Progenitor cell of endocrine pancreas (in vitro differentiated cells): ENCODE measurements around the gene ACMSD. TPM values are rescaled to one million over a fixed set of nuclear protein-coding genes. Genes with fewer than 3 reads are reported as not detected.

Experiments used
- DNase-seq: peaks from one replicate; pipeline ENCODE4 v3.0.0; 2021; ENCODE audit warnings: low spot score; ENCODE audit not compliant: unreplicated experiment
- H3K27ac Mint-ChIP-seq: 2 replicates; pipeline ENCODE4 v1.8.0; 2021; ENCODE audit warnings: mild to moderate bottlenecking, moderate library complexity, mixed read lengths
- H3K27me3 Mint-ChIP-seq: 2 replicates; pipeline ENCODE4 v1.8.0; 2021; ENCODE audit warnings: mixed read lengths
- H3K36me3 Mint-ChIP-seq: 2 replicates; pipeline ENCODE4 v1.8.0; 2022; ENCODE audit warnings: mixed read lengths; ENCODE audit not compliant: insufficient read depth
- H3K4me1 Mint-ChIP-seq: 2 replicates; pipeline ENCODE4 v1.8.0; 2021; ENCODE audit warnings: low read depth, mixed read lengths
- H3K4me3 Mint-ChIP-seq: 2 replicates; pipeline ENCODE4 v1.8.0; 2021; ENCODE audit warnings: low read depth, mild to moderate bottlenecking, moderate library complexity, mixed read lengths
- H3K9me3 Mint-ChIP-seq: 2 replicates; pipeline ENCODE4 v1.8.0; 2021; ENCODE audit warnings: low read depth, mixed read lengths
- total RNA-seq: library from RNA; stranded (reverse); gene quantifications from 2 replicates; pipeline ENCODE4 v1.2.1, GENCODE V29; 2021
- TF ChIP-seq, protein P1 (sequence below): fragments of 200-600 bp; sonication (generic); IDR thresholded peaks from one replicate; pipeline ENCODE4 v1.5.0; 2021; ENCODE audit warnings: antibody characterized with exemption, mild to moderate bottlenecking; ENCODE audit not compliant: unreplicated experiment

ACMSD gene
- total RNA-seq, 1 donor from 2014 or later = not detected

DNA sequence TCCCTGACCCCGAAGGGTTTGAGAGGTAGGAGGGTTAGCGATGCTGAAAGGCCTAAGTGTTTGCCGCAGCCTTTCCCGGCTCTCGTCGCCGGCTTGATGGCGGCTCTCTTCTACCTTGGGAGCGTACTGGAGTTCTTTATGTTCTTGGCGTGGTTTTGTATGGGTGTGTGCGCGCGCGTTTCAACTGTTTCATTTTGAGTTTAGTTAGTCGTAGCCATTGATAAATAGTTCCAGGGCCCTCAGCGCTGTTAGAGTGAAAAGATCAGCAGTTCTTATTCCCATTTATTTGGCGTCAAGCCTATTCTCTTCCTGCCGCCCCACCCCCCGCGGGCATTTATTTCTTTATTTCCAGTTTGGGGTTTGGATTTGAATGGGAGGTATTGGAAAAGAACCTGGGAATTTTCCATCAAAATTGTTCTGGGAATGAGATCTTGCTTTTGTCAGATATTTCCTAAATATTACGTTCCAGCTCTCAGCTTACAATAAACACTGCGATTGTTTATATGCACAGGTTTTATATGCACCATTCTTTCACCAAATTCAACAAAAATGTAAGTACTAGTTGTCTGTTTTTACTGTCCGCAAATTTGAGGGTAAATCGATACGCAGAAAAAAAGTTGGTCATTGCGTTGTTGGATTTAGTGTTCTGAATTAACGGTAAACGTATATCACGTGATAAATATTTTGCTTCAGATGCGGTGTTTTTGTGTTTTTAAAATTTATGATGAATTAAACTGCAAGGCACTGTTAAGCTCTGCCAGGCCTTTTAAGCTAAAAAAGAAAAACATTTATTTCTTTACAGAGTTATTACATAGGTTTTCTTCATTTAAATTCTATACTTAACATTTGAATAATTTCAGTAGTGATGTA, 81.2 kb downstream of the ACMSD start:
- TF ChIP-seq, protein P1, sequence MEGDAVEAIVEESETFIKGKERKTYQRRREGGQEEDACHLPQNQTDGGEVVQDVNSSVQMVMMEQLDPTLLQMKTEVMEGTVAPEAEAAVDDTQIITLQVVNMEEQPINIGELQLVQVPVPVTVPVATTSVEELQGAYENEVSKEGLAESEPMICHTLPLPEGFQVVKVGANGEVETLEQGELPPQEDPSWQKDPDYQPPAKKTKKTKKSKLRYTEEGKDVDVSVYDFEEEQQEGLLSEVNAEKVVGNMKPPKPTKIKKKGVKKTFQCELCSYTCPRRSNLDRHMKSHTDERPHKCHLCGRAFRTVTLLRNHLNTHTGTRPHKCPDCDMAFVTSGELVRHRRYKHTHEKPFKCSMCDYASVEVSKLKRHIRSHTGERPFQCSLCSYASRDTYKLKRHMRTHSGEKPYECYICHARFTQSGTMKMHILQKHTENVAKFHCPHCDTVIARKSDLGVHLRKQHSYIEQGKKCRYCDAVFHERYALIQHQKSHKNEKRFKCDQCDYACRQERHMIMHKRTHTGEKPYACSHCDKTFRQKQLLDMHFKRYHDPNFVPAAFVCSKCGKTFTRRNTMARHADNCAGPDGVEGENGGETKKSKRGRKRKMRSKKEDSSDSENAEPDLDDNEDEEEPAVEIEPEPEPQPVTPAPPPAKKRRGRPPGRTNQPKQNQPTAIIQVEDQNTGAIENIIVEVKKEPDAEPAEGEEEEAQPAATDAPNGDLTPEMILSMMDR = no peak
- Mint-ChIP-seq H3K36me3 (peaks cover 3% of the 10 kb centered on the region), H3K4me3 (peak overlapping the region; percentile 99), H3K4me1 (peaks cover 14% of the 10 kb centered on the region), H3K27ac (peak overlapping the region; percentile 100), H3K27me3 (no peaks in the 10 kb centered on the region), H3K9me3 (peaks cover 2% of the 10 kb centered on the region)
- DNase-seq = no peak

DNA sequence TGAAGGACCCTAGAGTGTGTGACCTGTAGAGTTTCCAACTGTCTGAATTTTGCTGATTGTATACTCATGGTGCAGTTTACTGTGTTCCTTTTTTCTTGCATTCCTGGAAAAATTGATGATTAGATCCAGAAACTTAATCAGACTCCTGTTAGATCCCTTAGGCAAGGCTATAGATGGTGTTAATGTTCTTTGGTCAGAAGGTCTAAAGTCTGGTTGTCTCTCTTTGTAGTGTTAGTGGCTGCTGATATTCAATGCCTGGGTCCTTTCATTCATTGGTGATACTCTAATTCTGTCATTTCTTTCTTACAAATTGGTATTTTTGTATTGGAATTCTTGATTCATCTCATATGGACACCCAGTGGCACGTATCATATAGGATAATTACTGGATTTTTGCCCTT, 86.5 kb downstream of the ACMSD start:
- Mint-ChIP-seq H3K27ac (peak overlapping the region; percentile 7), H3K27me3 (no peaks in the 10 kb centered on the region)

DNA sequence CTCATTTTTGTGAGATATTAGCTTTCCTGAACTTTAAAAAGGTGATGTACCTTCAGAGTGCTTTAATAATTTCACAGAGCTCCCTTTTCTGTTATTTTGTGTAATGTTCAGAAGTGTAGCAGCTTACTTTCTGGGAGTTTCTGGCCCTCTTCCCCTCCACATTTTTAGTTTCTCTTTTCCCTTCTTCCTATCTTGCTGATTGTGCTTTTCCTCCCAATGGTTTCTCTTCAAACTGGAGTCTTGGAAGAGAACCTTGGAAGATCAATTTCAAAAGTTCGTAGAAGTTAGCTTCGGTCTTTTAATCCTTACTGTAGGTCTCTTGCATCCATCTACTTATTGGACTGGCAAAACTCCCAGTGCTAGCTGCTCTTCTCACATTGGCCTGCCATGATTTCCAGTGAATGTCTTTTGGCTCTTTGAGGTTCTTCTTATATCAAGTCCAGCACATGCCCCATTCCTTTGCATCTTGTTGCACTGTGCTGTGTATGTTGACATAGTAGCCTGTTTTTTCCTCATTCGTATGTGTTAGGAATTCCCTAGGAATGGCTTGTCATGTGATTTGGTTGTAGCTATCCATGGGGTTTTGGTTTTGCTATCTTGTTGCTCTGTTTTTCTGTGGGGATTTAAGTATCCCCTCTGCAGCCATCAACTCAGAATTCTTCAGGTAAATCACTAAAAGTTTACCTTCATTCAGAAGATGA, 88.0 kb downstream of the ACMSD start:
- peaks cover 7% of the 10 kb centered on the region for H3K36me3 Mint-ChIP-seq
- H3K27ac Mint-ChIP-seq = peak overlapping the region; percentile 79
- no peaks in the 10 kb centered on the region for H3K27me3 Mint-ChIP-seq
- TF ChIP-seq, protein P1 = no peak
- H3K9me3 Mint-ChIP-seq = no peaks in the 10 kb centered on the region
- H3K4me3 Mint-ChIP-seq = no peak overlapping the region
- DNase-seq = no peak
- peaks cover 16% of the 10 kb centered on the region for H3K4me1 Mint-ChIP-seq

More for the DNA sequence above, 86.5 kb downstream of the ACMSD start:
- Mint-ChIP-seq H3K4me3 (no peak overlapping the region), H3K9me3 (no peaks in the 10 kb centered on the region), H3K4me1 (peaks cover 23% of the 10 kb centered on the region), H3K36me3 (peaks cover 5% of the 10 kb centered on the region)
- DNase-seq = no peak
- TF ChIP-seq, protein P1 = no peak

DNA sequence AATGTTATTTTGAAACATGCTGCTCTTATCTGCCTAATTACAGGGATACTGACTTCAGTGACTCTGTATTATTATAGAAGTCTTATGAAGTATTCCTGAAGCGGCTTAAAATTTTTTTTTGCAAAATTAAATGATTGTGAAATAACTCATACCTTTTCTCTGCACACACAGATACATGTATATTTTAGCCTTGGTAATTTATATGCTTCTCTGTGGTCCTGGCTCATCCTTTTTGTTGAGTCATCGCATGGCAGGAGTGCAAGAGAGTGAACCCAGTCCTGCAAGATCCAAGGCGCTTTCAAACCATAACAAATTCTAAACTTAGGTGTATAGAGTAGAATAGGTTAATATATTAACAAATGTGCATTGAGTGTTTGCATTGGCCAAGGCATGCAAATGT, 88.8 kb downstream of the ACMSD start:
- Mint-ChIP-seq H3K27me3 (no peaks in the 10 kb centered on the region), H3K4me1 (peaks cover 13% of the 10 kb centered on the region), H3K9me3 (no peaks in the 10 kb centered on the region), H3K36me3 (peaks cover 7% of the 10 kb centered on the region), H3K27ac (no peak overlapping the region), H3K4me3 (no peak overlapping the region)
- TF ChIP-seq, protein P1 = no peak
- DNase-seq = no peak

DNA sequence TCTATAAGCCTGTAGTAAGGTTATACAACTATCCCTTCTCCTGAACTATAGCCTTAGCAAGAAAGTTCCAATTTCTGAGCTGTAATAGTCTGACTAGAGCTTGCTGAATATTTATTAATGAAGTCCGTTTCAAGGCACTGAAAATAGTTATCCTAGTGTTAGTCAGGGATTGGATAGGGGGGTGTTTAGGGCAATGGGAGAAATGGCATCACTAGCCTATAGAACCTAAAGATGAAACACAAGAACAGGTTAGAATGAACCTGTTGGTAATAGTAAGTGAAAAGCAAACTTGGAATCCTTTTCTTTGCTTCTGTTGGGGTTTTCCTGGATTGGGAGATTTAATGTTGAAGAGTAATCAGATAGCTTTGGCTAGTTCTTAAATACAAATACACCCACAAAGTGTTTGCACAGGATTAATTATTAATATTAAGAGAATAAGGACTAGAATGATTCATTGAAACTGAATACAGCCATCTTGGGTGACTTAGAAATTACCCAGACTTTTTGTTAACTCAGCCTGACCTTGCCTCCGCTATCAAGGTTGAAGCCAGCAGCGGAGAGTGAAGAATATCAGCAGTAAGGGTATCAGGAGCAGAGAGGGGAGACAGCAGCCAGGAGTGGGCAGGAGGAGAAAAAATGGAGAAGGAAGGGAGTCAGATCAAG, 94.6 kb downstream of the ACMSD start:
- H3K4me1 Mint-ChIP-seq = peaks cover 21% of the 10 kb centered on the region
- H3K36me3 Mint-ChIP-seq = peaks cover 4% of the 10 kb centered on the region
- H3K4me3 Mint-ChIP-seq = no peak overlapping the region
- TF ChIP-seq, protein P1 = no peak
- peak overlapping the region; percentile 92 for H3K27ac Mint-ChIP-seq
- DNase-seq = no peak
- H3K9me3 Mint-ChIP-seq = no peaks in the 10 kb centered on the region
- no peaks in the 10 kb centered on the region for H3K27me3 Mint-ChIP-seq
